B cell (primary cell): Measurements from ENCODE around the gene TP53BP2. TPM values are rescaled to one million over a fixed set of nuclear protein-coding genes. Genes with fewer than 3 reads are reported as not detected.

Source experiments
- ATAC-seq: fragments of 200-7000 bp; cut with Tn5 transposase; one replicate; pipeline ENCODE4 v1.10.0; 2021; ENCODE audit warnings: low read depth, mild to moderate bottlenecking, moderate number of reproducible peaks, moderate library complexity
- CTCF ChIA-PET: fragments of 350-600 bp; sonication (Branson Sonifier 250); formaldehyde crosslinking; loops from one replicate; lab custom pipeline; 2021; ENCODE audit warnings: antibody characterized with exemption, inconsistent platforms; lab: Charles Lee
- POLR2A ChIA-PET: fragments of 350-600 bp; sonication (Branson Sonifier 250); formaldehyde crosslinking; loops from one replicate; lab custom pipeline; 2021; ENCODE audit warnings: antibody characterized with exemption; lab: Charles Lee
- DNase-seq: peaks from one replicate; pipeline ENCODE4 v3.0.0; 2013
- H2AFZ ChIP-seq: 2 replicates; pipeline ENCODE4 v1.6.1; 2012; ENCODE audit warnings: mild to moderate bottlenecking, low read depth, low read length; ENCODE audit not compliant: insufficient read depth, poor library complexity, severe bottlenecking
- H3K27ac ChIP-seq, 2 donors: 1 replicate in 1 of 2; 2 replicates in 1 of 2; pipeline ENCODE4 v1.5.1; 2012 to 2013; ENCODE audit warnings: low read length in 2 of 2, mild to moderate bottlenecking in 2 of 2, moderate library complexity in 1 of 2
- H3K27me3 ChIP-seq, 4 experiments: fragments of 200-600 bp in 1 of 4; sonication (generic) in 1 of 4; replicated peaks in 1 of 4; 1 replicate in 2 of 4; 2 replicates in 2 of 4; pipeline versions ENCODE4 v1.6.1 to v1.7.0; 2013 to 2016; ENCODE audit warnings: low read length in 3 of 4, mild to moderate bottlenecking in 2 of 4, mixed read lengths in 1 of 4, moderate library complexity in 1 of 4; ENCODE audit not compliant: insufficient read depth in 4 of 4, control insufficient read depth in 3 of 4; ENCODE audit errors: control extremely low read depth in 1 of 4
- H3K36me3 ChIP-seq, 2 experiments: replicated peaks in 1 of 2; 1 replicate in 1 of 2; 2 replicates in 1 of 2; pipeline versions ENCODE4 v1.6.1 to v1.7.1; 2013; ENCODE audit warnings: low read length in 1 of 2; ENCODE audit not compliant: insufficient read depth in 2 of 2, control insufficient read depth in 1 of 2; ENCODE audit errors: control extremely low read depth in 1 of 2, extremely low read depth in 1 of 2
- H3K4me1 ChIP-seq, 2 donors: fragments of 200-600 bp in 1 of 2; sonication (generic) in 1 of 2; 1 replicate in 1 of 2; 2 replicates in 1 of 2; pipeline versions ENCODE4 v1.5.1 to v1.6.1; 2013 to 2017; ENCODE audit warnings: low read length in 2 of 2; ENCODE audit not compliant: control insufficient read depth in 2 of 2, insufficient read depth in 2 of 2
- H3K4me2 ChIP-seq: replicated peaks from 2 replicates; pipeline ENCODE3; 2012; ENCODE audit warnings: mild to moderate bottlenecking, low read depth, low read length; ENCODE audit not compliant: poor library complexity, severe bottlenecking
- H3K4me3 ChIP-seq, 5 experiments: fragments of 200-600 bp in 1 of 5; sonication (generic) in 1 of 5; 1 replicate in 3 of 5; 2 replicates in 2 of 5; pipeline versions ENCODE4 v1.5.1 to v1.7.0; 2011 to 2016; ENCODE audit warnings: low read length in 4 of 5, mild to moderate bottlenecking in 4 of 5, low read depth in 2 of 5, control low read depth in 1 of 5, moderate library complexity in 1 of 5; ENCODE audit not compliant: insufficient read depth in 1 of 5; ENCODE audit errors: control extremely low read depth in 1 of 5, extremely low read depth in 1 of 5
- H3K79me2 ChIP-seq: fragments of 200-600 bp; sonication (generic); one replicate; pipeline ENCODE4 v1.6.0; 2016; ENCODE audit warnings: low read length; ENCODE audit not compliant: control insufficient read depth, insufficient read depth
- H3K9ac ChIP-seq: fragments of 200-600 bp; sonication (generic); 2 replicates; pipeline ENCODE4 v1.6.1; 2017; ENCODE audit warnings: mild to moderate bottlenecking, low read length, moderate library complexity
- H3K9me3 ChIP-seq, 3 donors: one replicate each; pipeline versions ENCODE4 v1.6.1 to v1.7.1; 2013; ENCODE audit warnings: low read length in 2 of 3; ENCODE audit not compliant: control insufficient read depth in 2 of 3, insufficient read depth in 1 of 3; ENCODE audit errors: control extremely low read depth in 1 of 3
- H4K20me1 ChIP-seq: 2 replicates; pipeline ENCODE4 v1.6.0; 2012; ENCODE audit warnings: mild to moderate bottlenecking, low read length; ENCODE audit not compliant: insufficient read depth, control insufficient read depth, poor library complexity, severe bottlenecking
- H3K27ac Mint-ChIP-seq: one replicate; pipeline ENCODE4 v1.8.0; 2021; ENCODE audit warnings: mixed read lengths
- H3K27me3 Mint-ChIP-seq: one replicate; pipeline ENCODE4 v1.8.0; 2021; ENCODE audit warnings: mixed read lengths
- H3K4me1 Mint-ChIP-seq: one replicate; pipeline ENCODE4 v1.8.0; 2021; ENCODE audit warnings: mixed read lengths
- H3K4me3 Mint-ChIP-seq: one replicate; pipeline ENCODE4 v1.8.0; 2021; ENCODE audit warnings: mixed read lengths
- H3K9me3 Mint-ChIP-seq: one replicate; pipeline ENCODE4 v1.8.0; 2022; ENCODE audit warnings: mixed read lengths; ENCODE audit not compliant: insufficient read depth
- CTCF ChIP-seq: fragments of 200-600 bp; IDR thresholded peaks from one replicate; pipeline ENCODE4 v1.8.0; 2022; ENCODE audit warnings: antibody characterized with exemption, mild to moderate bottlenecking
- EZH2 ChIP-seq: IDR thresholded peaks from 2 replicates; pipeline ENCODE4 v1.6.1; 2012; ENCODE audit warnings: borderline replicate concordance, low read depth, mild to moderate bottlenecking, moderate library complexity, low read length; ENCODE audit not compliant: insufficient read depth, poor library complexity, severe bottlenecking
- WGBS: methylation state at CpG from one replicate; pipeline ENCODE4 v1.1.5; 2013; ENCODE audit warnings: missing lambda C conversion rate; ENCODE audit not compliant: insufficient coverage; 5-methylcytosine and 5-hydroxymethylcytosine counted together
- intact Hi-C: fragments of 100-400 bp; cut with micrococcal nuclease; formaldehyde crosslinking; loops from one replicate; pipeline ENCODE4 v1.10.0; 2022
- polyA plus RNA-seq: library from polyadenylated mRNA; depleted of rRNA; stranded (reverse); fragments of >200 nt; gene quantifications from 2 replicates; pipeline ENCODE4 v1.2.3, GENCODE V29; 2012
- total RNA-seq, 2 donors: library from RNA; stranded (reverse); fragments of 120-200 nt in 1 of 2; gene quantifications; 1 replicate in 1 of 2; 2 replicates in 1 of 2; pipeline versions ENCODE4 v1.2.3 to v1.2.4, GENCODE V29; 2013 to 2022

Gene TP53BP2
- total and polyA plus RNA-seq, 2 donors (not counting 1 experiment from before 2014, with no cell fraction given) = 10.8 to 40.0 TPM

- no peak overlapping the region for H3K27ac Mint-ChIP-seq
- no peak overlapping the region for H3K4me3 Mint-ChIP-seq
- intact Hi-C loops = no loop called here
- Histone ChIP-seq H2AFZ (no peak overlapping the region), H3K4me1 (no peaks in the 10 kb centered on the region), H3K4me3 (no peak overlapping the region), H3K4me2 (no peak overlapping the region), H3K27me3 (no peaks in the 10 kb centered on the region), H3K79me2 (no peaks in the 10 kb centered on the region), H3K9ac (no peak overlapping the region), H3K9me3 (no peaks in the 10 kb centered on the region), H3K36me3 (peaks cover 6 to 70% of the 10 kb centered on the region in 2 experiments), H3K27ac (no peak overlapping the region), H4K20me1 (no peaks in the 10 kb centered on the region)
- POLR2A ChIA-PET = no interaction called here
- 97% methylated on average over 4 of the region's 7 CpGs for WGBS
- CTCF ChIA-PET = interaction anchor here (1.0 kb wide), 1 partner anchor 47 kb away, joined by 3 read pairs; no protein-coding TSS in a partner anchor
- no peaks in the 10 kb centered on the region for H3K9me3 Mint-ChIP-seq
- no peaks in the 10 kb centered on the region for H3K27me3 Mint-ChIP-seq
- TF ChIP-seq CTCF (no peak), EZH2 (no peak)
- no peak for DNase-seq
- no peak for ATAC-seq
- H3K4me1 Mint-ChIP-seq = no peaks in the 10 kb centered on the region
Observed at GRCh38 chr1:223803211-223803610, 42.5 kb downstream of the TP53BP2 start.

GRCh38 chr1:223802602-223803001, 43.1 kb downstream of the TP53BP2 start:
- 100% methylated on average over 2 of the region's 4 CpGs for WGBS
- Mint-ChIP-seq H3K27me3 (no peaks in the 10 kb centered on the region), H3K27ac (no peak overlapping the region), H3K4me1 (no peaks in the 10 kb centered on the region), H3K4me3 (no peak overlapping the region), H3K9me3 (no peaks in the 10 kb centered on the region)
- H3K27me3 ChIP-seq = no peaks in the 10 kb centered on the region
- H2AFZ ChIP-seq = no peak overlapping the region
- no peaks in the 10 kb centered on the region for H3K4me1 ChIP-seq
- H3K27ac ChIP-seq = no peak overlapping the region
- H3K4me3 ChIP-seq = no peak overlapping the region
- ChIA-PET POLR2A (no interaction called here), CTCF (interaction anchor here (1.0 kb wide), 1 partner anchor 48 kb away, joined by 3 read pairs; no protein-coding TSS in a partner anchor)
- no peaks in the 10 kb centered on the region for H3K79me2 ChIP-seq
- no peaks in the 10 kb centered on the region for H3K9me3 ChIP-seq
- H4K20me1 ChIP-seq = no peaks in the 10 kb centered on the region
- DNase-seq (no peak), ATAC-seq (no peak)
- intact Hi-C loops = no loop called here
- no peak overlapping the region for H3K4me2 ChIP-seq
- H3K36me3 ChIP-seq = peaks cover 11 to 76% of the 10 kb centered on the region in 2 experiments
- no peak overlapping the region for H3K9ac ChIP-seq
- TF ChIP-seq EZH2 = no peak
- TF ChIP-seq CTCF = no peak
